Heart left ventricle (tissue), 16 donors: ENCODE data around the gene GRHL1. TPM values are rescaled to one million over a fixed set of nuclear protein-coding genes. Genes with fewer than 3 reads are reported as not detected.
A peak's percentile ranks its signal among the peaks of the same experiment; 100 is the strongest.

Experiments used
- ATAC-seq, 4 donors: fragments of 200-7000 bp; cut with Tn5 transposase; one replicate each; pipeline ENCODE4 v1.9.1; 2020 to 2022; ENCODE audit warnings: moderate library complexity in 4 of 4, mild to moderate bottlenecking in 3 of 4, moderate number of reproducible peaks in 1 of 4
- DNase-seq, 5 donors: peaks; one replicate each; pipeline ENCODE4 v3.0.0-alpha.2; 2020
- H3K27ac ChIP-seq, 12 donors: fragments of 200-600 bp; sonication (generic) in 4 of 12; one replicate each; pipeline versions ENCODE4 v1.5.0 to v1.8.0; 2016 to 2022; ENCODE audit warnings: mild to moderate bottlenecking in 2 of 12
- H3K27me3 ChIP-seq, 9 donors: fragments of 200-600 bp; sonication (generic) in 2 of 9; one replicate each; pipeline versions ENCODE4 v1.5.1 to v1.8.0; 2016 to 2022; ENCODE audit warnings: mild to moderate bottlenecking in 3 of 9
- H3K36me3 ChIP-seq, 9 donors: fragments of 200-600 bp; sonication (generic) in 2 of 9; one replicate each; pipeline versions ENCODE4 v1.5.0 to v1.8.0; 2018 to 2022; ENCODE audit warnings: mild to moderate bottlenecking in 2 of 9
- H3K4me1 ChIP-seq, 12 donors: fragments of 200-600 bp; sonication (generic) in 4 of 12; one replicate each; pipeline versions ENCODE4 v1.5.0 to v1.8.0; 2016 to 2022; ENCODE audit warnings: mild to moderate bottlenecking in 3 of 12
- H3K4me3 ChIP-seq, 12 donors: fragments of 200-600 bp; sonication (generic) in 4 of 12; one replicate each; pipeline versions ENCODE4 v1.5.0 to v1.8.0; 2017 to 2022; ENCODE audit warnings: mild to moderate bottlenecking in 9 of 12, moderate library complexity in 4 of 12
- H3K9me3 ChIP-seq, 12 donors: fragments of 200-600 bp; sonication (generic) in 4 of 12; one replicate each; pipeline versions ENCODE4 v1.5.0 to v1.8.0; 2016 to 2022; ENCODE audit warnings: mild to moderate bottlenecking in 1 of 12
- POLR2A ChIP-seq, 2 donors: fragments of 450-650 bp; IDR thresholded peaks; one replicate each; pipeline ENCODE4 v1.6.1; 2017; ENCODE audit warnings: antibody characterized with exemption in 2 of 2, mild to moderate bottlenecking in 2 of 2, moderate library complexity in 2 of 2
- WGBS, 4 donors: extraction: QIAGEN DNeasy Blood & Tissue Kit in 2 of 4; methylation state at CpG; one replicate each; pipeline versions ENCODE4 v1.1.5 to v1.1.7; 2013 to 2018; 5-methylcytosine and 5-hydroxymethylcytosine counted together
- intact Hi-C, 10 donors: fragments of 100-400 bp; cut with DNase I; formaldehyde crosslinking; loops; one replicate each; pipeline versions ENCODE4 v1.11.1 to v1.14.2; 2022
- polyA plus RNA-seq, 2 donors: library from polyadenylated mRNA; stranded (reverse); fragments of 200-250 nt; gene quantifications; one replicate each; pipeline ENCODE4 v1.2.3, GENCODE V29; 2013
- total RNA-seq, 9 donors: library from RNA; depleted of rRNA in 2 of 9; stranded (reverse); fragments of >200 nt in 2 of 9; fragmentation: NEBNext Ultra II Directional in 3 of 9; extraction: Animal tissue kit (Norgen Biotek cat#: 25700) in 3 of 9; gene quantifications; one replicate each; pipeline versions ENCODE4 v1.1.0 to v1.2.4, GENCODE V29; 2016 to 2023
- TF ChIP-seq, protein P1 (sequence below), 12 donors: fragments of 200-600 bp; sonication (generic) in 4 of 12; IDR thresholded peaks; one replicate each; pipeline versions ENCODE4 v1.5.0 to v1.8.0; 2018 to 2022; ENCODE audit warnings: antibody characterized with exemption in 12 of 12, mild to moderate bottlenecking in 5 of 12
- donor health status: ischemic (EF 13 %, LVEDD 7.1; RV severe dilation, severe dysfunction).
- donor health status: healthy with polysubstance abuse.
- donor health status: DM: no; HTN: yes; CAD: no.
- donor health status: DM: no; HTN: no; CAD: no.
- donor health status: ischemic (EF 25% LVEDD 6.9; RV normal size, moderate dysfunction).
- donor health status: ischemic (EF 25% LVEDD 5.7; RV mildly dilated, moderate dysfunction).
- donor health status: healthy.
- donor health status: DM: yes; HTN: yes; CAD: no.
- donor health status: ischemic (EF 35%, LVEDD 5.7; RV mildly dilated, moderate dysfunction).
- donor health status: nonischemic (EF 11% LVEDD 7.7; RV severe dilation, severe dysfunction).
- donor health status: DM: yes; HTN: yes; CAD: no.
- donor health status: PGD.
- donor health status: ischemic (EF 29% LVEDD 5.4; RV normal size, mild dysfunction).
- donor health status: nonischemic (EF 23%, LVEDD 6.1; RV moderate dilation, normal function).

Gene GRHL1
- total and polyA plus RNA-seq, 11 donors = 0.50 to 2.8 (median 1.0) TPM

DNA sequence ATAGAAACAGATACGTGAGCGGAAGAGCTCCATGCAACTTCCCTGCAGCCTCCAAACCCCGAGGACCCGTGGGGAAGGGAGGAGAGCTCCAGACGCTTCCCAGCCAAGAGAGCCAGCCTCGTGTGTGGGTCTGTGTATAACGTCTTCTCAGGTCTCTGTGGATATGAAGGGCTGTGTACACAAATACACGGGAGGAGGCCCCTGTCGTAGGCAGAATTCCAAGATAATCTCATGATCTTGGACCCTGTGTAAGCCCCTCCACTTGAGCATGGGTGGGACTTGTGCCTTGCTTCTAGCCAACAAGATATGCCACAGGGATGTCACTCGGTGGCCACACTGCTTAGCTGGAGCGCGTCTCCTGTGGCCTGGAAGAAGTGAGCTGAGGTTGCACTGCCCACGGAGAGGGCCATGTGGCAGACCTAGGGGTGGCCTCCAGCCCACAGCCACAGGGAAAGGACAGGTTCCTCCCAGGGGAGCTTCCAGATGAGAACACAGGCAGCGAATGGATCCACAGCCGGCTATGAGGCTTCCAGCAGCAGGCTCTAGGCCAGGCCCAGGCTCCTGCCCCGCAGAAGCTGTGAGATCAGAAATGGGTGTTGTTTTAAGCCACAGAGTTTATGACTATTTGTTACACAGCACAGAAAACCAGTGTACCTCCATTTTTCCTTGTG, 76.3 kb downstream of the GRHL1 start:
- ATAC-seq = peak in 1 of 4 donors; percentile 8
- TF ChIP-seq, protein P1, sequence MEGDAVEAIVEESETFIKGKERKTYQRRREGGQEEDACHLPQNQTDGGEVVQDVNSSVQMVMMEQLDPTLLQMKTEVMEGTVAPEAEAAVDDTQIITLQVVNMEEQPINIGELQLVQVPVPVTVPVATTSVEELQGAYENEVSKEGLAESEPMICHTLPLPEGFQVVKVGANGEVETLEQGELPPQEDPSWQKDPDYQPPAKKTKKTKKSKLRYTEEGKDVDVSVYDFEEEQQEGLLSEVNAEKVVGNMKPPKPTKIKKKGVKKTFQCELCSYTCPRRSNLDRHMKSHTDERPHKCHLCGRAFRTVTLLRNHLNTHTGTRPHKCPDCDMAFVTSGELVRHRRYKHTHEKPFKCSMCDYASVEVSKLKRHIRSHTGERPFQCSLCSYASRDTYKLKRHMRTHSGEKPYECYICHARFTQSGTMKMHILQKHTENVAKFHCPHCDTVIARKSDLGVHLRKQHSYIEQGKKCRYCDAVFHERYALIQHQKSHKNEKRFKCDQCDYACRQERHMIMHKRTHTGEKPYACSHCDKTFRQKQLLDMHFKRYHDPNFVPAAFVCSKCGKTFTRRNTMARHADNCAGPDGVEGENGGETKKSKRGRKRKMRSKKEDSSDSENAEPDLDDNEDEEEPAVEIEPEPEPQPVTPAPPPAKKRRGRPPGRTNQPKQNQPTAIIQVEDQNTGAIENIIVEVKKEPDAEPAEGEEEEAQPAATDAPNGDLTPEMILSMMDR (IDR thresholded peaks at IDR 0.05) = no peak
- TF ChIP-seq POLR2A (IDR thresholded peaks at IDR 0.05) = no peak
- Histone ChIP-seq H3K27ac (peak overlapping the region in 11 of 12 donors; percentile 70 to 93 (median 82)), H3K9me3 (no peaks in the 10 kb centered on the region), H3K4me3 (no peak overlapping the region), H3K36me3 (no peaks in the 10 kb centered on the region), H3K27me3 (no peaks in the 10 kb centered on the region), H3K4me1 (peaks cover 3 to 37% (median 27%) of the 10 kb centered on the region in 12 donors)
- intact Hi-C loops = loop anchor here in 3 of 10 donors (5.0 kb wide), 2 partner anchors 35 to 40 kb away; no protein-coding TSS in a partner anchor
- WGBS, 4 donors = 60 to 80% (median 77%) methylated on average over 13 to 16 of the region's 16 CpGs
- DNase-seq = no peak

DNA sequence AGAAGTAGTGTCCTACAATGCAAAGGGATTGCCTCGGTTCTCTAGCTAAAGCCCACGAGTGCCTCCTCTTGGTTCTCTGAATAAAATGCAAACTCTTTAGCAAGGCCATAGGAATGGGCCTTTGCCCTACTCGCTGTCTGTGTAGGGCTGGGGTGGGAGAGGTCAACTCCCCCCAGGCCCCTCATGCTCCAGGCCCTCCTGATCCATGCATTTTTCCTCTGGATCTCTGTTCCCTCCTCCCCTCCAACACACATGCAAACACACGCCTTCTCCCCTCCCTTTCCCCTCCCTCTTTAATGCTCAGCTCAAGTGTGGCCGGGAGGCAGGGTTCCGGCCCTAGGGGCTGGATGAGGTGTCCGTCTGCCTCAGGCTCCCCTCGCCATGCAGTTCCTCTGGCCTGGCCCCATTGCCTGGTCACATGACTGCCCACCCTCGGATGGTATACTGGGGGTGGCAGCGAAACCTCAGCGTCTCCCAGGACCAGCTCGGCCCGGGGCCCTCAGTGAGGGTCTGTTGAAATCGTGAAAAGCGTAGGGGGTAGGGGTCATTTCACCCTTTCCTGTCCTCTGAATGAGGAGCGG, 77.0 kb downstream of the GRHL1 start:
- 80 to 82% (median 81%) methylated on average over 16 of the region's 16 CpGs for WGBS, 4 donors
- Histone ChIP-seq H3K4me1 (peaks cover 3 to 43% (median 27%) of the 10 kb centered on the region in 12 donors), H3K4me3 (peak overlapping the region in 1 of 12 donors; percentile 50), H3K27ac (peak overlapping the region; percentile 68 to 93 (median 80)), H3K36me3 (no peaks in the 10 kb centered on the region), H3K9me3 (no peaks in the 10 kb centered on the region), H3K27me3 (no peaks in the 10 kb centered on the region)
- ATAC-seq = peak in 2 of 4 donors; percentile 4 to 18
- TF ChIP-seq, protein P1 (IDR thresholded peaks at IDR 0.05) = peak in 4 of 12 donors; percentile 12 to 29 (median 20)
- TF ChIP-seq POLR2A (IDR thresholded peaks at IDR 0.05) = no peak
- intact Hi-C loops = loop anchor here in 3 of 10 donors (5.0 kb wide), 2 partner anchors 36 to 41 kb away; no protein-coding TSS in a partner anchor
- no peak for DNase-seq

- no peaks in the 10 kb centered on the region for H3K27me3 ChIP-seq
- H3K4me1 ChIP-seq = peaks cover 3 to 51% (median 27%) of the 10 kb centered on the region in 12 donors
- intact Hi-C loops = loop anchor here in 3 of 10 donors (5.0 kb wide), 2 partner anchors 37 to 42 kb away; no protein-coding TSS in a partner anchor
- TF ChIP-seq, protein P1 (IDR thresholded peaks at IDR 0.05) = peak in 4 of 12 donors; percentile 14 to 32 (median 24)
- TF ChIP-seq POLR2A (IDR thresholded peaks at IDR 0.05) = peak in 1 of 2 donors; percentile 30
- 37 to 69% (median 48%) methylated on average over 20 to 26 of the region's 26 CpGs for WGBS, 4 donors
- no peaks in the 10 kb centered on the region for H3K36me3 ChIP-seq
- ATAC-seq (peak; percentile 74 to 95 (median 86)), DNase-seq (peak; percentile 81 to 87 (median 85))
- no peaks in the 10 kb centered on the region for H3K9me3 ChIP-seq
- peak overlapping the region; percentile 68 to 93 (median 80) for H3K27ac ChIP-seq
- H3K4me3 ChIP-seq = peak overlapping the region in 7 of 12 donors; percentile 0 to 50 (median 9)
Observed at GRCh38 chr2:10028988-10029874, 77.7 kb downstream of the GRHL1 start.
